HG03060 (cell line): Measurements from ENCODE around the gene RPL31.

ENCODE experiments used
- ATAC-seq: cut with Tn5 transposase; IDR thresholded peaks from one replicate; pipeline ENCODE4 v1.9.1; 2021; ENCODE audit warnings: low read depth, moderate number of reproducible peaks; ENCODE audit not compliant: unreplicated experiment

RPL31 gene

GRCh38 chr2:101001691-101002561 is at the start of gene RPL31:
Gene RPL31 (plus strand): TSS chr2:101002289. CDS start chr2:101002702, 413 bp downstream.
- ATAC-seq, result peak; percentile 93

GRCh38 chr2:100952512-100952911 is 49.6 kb upstream of the RPL31 start:
- ATAC-seq, result no peak

GRCh38 chr2:100953406-100954043 is 48.6 kb upstream of the RPL31 start:
- no peak for ATAC-seq

DNA sequence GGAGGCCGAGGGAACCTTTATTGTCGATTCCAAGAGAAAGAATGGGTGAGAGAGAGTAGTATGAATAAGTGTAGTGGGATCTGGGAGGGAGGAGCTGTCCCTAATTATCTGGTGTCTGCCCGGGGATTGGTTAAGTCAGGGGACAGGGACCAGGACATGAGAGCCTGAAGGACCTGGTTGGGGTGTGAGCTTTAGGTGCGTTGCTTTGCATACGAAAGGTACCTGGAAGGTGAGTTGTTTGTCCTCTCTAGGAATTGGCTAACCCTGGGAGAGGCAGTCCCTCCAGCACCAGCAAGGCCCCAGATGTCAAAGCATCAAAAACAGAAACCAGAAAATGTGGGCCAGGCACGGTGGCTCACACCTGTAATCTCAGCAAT is 48.1 kb upstream of the RPL31 start:
- no peak for ATAC-seq

DNA sequence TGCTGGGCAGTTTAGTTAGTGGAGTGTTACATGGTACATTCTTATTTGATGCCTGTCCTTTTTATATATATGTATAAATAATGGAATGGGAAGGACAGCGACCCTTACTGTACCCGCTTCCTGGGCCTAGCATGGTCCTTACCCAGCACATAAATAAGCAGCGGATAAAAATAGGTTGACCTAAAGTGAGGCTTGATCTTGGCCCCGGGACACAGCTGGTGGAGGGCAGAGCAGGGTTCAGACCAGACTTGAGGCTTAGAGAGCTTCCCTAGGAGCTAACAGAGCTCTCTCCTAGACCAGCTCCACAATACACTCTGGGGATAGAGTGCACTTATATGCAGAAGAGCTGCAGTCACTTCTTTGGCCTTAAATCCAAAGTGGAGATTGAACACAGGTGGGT is 46.9 kb upstream of the RPL31 start:
- ATAC-seq, result no peak

DNA sequence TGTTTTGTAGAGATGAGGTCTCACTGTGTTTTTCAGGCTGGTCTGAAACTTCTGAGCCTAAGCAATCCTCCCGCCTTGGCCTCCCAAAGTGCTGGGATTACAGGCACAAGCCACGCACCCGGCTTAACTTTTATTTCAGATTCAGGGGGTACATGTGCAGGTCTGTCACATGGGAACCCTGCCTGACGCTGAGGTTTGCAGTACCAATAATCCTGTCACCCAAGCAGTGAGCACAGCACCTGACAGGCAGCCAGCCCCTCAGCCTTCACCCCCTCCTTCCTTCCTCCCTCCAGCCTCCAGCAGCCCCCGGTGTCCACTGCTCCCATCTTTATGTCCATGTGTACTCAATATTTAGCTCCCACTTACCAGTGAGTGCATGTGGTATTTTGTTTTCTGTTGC is 46.0 kb upstream of the RPL31 start:
- no peak for ATAC-seq

- ATAC-seq, result no peak
These were observed 44.0 kb upstream of the RPL31 start for GRCh38 chr2:100957996-100958653.

DNA sequence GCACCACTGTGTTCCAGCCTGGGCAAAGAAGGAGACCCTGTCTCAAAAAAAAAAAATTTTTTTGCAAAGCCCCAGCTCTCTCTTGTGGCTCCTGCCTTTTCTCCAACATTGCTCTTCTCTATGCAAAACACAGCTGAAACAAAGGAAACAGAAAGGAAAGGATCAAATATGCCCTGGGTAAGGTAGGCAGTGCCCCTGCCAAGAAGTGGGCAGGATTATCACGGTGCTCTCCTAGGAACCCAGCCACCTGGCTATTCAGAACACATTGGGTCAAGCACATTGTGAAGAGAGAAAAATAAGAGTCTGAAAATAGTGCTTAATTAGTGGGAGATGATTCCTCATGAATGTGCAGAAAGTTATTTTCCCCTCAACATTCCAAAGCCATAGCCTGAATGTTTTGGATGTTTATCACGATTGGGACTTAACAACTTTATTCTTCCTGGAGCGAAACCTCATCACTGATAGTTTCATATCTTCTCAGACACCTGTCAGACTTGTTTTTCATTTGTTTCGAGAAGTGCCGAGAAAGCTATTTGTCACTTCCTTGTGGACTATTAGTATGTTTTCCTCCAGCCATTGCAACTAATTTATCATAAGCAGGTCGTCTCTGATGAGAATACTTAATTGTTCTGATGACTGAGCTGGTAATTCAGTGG is 42.7 kb upstream of the RPL31 start:
- no peak for ATAC-seq

DNA sequence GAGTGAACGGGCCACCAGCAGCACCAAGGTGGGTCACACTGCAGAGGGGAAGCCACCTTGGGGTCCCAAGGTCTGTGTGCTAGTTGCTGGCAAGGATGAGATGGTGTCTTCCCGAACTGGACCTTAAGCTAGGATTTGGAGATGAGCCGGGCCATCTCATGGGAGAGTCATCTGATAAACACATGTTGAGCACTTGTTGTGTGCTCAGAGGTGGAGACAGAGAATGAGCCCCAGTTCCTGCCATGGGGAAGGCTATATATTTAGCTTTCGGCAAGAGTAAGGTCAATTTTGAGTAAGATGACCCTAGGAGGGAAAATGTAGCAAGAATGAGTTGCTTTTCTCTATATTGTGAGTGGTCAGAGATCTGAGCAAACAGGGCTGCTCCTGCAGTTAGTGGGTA is 41.4 kb upstream of the RPL31 start:
- ATAC-seq, result no peak

DNA sequence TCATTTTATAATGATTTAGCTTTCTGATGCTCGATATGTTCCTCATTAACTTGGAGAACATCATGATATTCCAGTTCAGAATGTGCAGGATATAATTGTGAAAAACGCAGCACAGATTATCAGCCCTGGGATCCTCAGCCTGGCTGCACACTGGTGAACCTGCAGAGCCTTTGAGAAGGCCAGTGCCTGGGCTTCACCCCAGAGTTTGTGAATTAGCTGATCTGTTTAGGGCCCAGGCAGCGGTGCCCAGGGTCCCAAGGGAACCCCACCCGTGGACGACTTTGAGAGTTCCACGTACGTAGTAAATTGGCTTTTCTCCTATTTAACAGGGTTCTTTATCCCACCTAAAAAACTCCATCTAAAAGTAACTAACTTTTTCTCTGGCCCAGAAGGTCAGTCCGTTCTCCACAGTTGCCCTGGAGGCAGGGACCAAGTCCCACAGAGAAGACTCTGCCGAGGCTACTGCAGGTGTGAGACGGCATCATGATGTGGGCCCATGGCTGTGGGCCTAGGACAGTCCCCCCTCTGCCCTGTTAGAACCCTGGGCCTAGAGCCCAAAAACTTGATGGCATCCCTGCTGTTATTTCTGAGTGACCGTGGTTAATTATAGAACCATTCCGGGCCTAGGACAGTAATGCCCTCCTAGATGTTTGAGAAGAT is 39.6 kb upstream of the RPL31 start:
- no peak for ATAC-seq

DNA sequence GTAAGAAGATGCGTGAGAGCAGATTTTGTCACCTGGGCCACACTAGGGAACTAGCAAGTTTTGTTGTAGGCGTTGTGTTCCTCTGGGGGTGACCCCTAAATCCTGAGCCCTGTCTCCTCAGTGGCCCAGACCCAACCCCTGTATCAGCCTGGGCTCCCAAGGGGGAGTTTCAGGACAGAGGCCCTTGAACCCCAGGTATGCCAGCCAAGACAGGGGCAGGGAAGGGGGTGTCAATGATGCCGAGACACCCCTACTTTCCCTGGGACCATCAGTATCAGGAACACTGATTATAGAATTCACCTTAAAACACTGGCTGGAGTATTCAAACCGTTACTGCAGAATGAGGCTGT is 39.1 kb upstream of the RPL31 start:
- ATAC-seq, result no peak

DNA sequence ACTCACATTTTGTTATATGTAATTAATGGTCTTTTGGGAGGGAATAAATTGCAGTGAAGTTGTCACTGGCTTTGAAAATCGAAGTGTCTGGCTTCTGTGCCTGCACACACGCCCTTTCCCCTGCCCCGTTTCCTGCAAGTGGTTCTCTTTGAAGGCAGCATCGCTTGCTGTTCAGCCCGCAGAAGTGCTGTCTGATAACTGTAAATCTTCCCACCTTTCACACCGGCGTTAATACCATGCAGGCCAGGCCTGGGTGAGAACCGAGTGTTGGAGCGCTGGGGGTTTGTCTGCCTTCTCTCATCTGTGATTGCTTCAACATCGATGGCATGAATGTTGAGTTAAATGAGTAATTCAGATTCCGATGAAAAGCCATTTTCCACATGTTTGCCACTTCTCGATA is 37.9 kb upstream of the RPL31 start:
- no peak for ATAC-seq

DNA sequence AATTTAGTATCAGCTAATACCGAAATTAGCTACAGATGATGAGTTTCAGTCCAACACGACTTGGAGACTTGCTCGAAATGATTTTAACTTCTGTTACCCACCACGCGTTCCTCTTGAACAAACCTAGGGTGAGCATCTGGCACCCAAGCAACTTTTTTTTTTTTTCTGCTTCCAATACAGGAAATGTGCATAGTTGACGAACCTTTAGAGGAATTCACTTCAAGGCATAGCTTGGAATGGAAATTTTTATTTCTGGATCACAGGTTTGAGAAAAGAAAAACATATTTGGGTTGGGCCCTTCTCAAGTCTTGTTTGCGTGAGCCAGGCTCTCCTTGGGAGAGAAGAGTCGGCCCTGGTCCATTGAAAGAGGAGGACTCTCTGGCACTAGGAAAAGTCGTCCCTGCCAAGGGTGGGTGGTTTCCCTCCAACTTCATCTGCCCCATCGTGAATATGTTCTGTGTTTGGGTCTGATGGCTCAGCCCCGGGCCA is 37.4 kb upstream of the RPL31 start:
- no peak for ATAC-seq

DNA sequence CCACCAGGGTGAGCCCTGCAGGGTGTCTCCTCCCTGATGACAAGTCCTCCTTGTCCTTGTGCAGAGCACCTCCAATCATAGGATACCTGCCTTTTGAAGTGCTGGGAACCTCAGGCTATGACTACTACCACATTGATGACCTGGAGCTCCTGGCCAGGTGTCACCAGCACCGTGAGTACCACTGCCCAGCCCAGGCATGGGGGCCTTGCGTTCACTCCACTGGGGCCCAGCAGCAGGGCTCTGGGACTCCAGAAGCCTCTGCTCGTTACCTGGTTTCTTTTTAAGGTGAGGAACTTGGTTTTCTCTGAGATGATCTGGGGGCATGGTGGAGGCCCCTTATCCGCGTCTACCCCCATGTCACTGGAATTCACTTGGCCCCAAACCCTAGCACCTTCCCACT is 36.5 kb upstream of the RPL31 start:
- ATAC-seq, result no peak

GRCh38 chr2:100967716-100968115 is 34.4 kb upstream of the RPL31 start:
- no peak for ATAC-seq

GRCh38 chr2:100968146-100969145 is 33.6 kb upstream of the RPL31 start:
- ATAC-seq, result no peak

DNA sequence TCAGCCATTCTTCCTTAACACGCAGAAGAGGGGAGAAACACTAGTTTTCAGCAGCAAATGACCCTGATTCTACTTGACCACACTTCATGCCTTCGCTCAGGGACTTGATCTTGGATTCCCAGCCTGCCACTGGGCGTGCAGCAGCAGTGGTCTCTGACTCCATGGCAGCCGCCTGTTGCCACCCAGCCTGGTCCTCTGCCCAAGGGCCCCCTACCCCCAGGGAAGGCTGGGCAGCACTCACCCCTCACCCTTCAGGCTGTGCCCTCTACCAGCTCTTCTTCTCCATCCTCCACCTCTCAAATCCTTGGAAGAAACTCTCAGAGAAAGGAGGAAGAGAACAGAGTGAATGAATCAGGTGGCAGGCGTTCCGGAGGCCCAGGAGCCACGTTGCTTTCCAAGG is 32.1 kb upstream of the RPL31 start:
- ATAC-seq, result no peak

- ATAC-seq, result no peak
These were observed 30.9 kb upstream of the RPL31 start for GRCh38 chr2:100971221-100971620.

DNA sequence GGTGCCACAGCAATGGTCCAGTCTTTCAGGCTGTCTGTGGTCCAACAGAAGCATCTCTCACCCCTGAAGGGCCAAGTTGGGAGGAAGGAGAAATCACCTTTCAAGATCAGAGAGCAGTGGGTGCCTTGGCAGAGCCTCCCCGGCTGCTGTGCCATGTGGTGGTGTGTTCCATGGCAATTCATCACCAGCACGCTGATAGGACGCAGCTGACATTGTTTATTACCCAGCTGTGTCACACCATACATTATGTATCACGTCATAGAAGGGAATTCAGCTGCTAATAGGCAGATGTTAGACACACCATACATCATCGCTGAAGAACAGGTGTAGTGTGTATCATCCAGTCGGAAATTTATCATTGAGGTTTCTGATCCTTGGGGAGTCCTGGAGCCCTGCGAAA is 29.6 kb upstream of the RPL31 start:
- no peak for ATAC-seq
